K562 (cell line): Measurements from ENCODE around the gene P2RX5. TPM values are rescaled to one million over a fixed set of nuclear protein-coding genes. Genes with fewer than 3 reads are reported as not detected.

Experiments
- ATAC-seq: fragments of 200-7000 bp; cut with Tn5 transposase; 3 replicates; pipeline ENCODE4 v1.9.1; 2020; ENCODE audit warnings: moderate library complexity
- BruUV-seq: library from RNA; stranded (reverse); fragments of 400-500 nt; replicated peaks from 2 replicates; lab custom pipeline; 2021; lab: Mats Ljungman, UMichigan
- CTCF ChIA-PET: fragments of 300-600 bp; formaldehyde crosslinking; extraction: SDS; loops from one replicate; lab custom pipeline; 2021; ENCODE audit warnings: low intra/inter-chr PET ratio; lab: Yijun Ruan, JAX
- POLR2A ChIA-PET: fragments of 300-600, 350-650 bp; sonication (Branson Sonifier 250); formaldehyde crosslinking; extraction: SDS; loops from one replicate; lab custom pipeline; 2021; ENCODE audit warnings: antibody characterized with exemption, inconsistent platforms; lab: Yijun Ruan, JAX
- DNase-seq, 4 experiments: peaks; one replicate each; pipeline versions ENCODE4 v3.0.0 to v3.0.0-alpha.2; 2011 to 2018; ENCODE audit warnings: low spot score in 3 of 4, mixed read lengths in 3 of 4; ENCODE audit errors: extremely low read depth in 1 of 4
- FAIRE-seq: peaks from 2 replicates; lab custom pipeline; 2011; peaks lifted over from hg19 to GRCh38; lab: Jason Lieb, UNC
- H2AFZ ChIP-seq: 2 replicates; pipeline ENCODE4 v1.6.0; 2011; ENCODE audit warnings: low read depth, low read length, control low read depth, inconsistent platforms
- H3K27ac ChIP-seq: fragments of 200-600 bp; 3 replicates; pipeline ENCODE4 v1.8.0; 2011; ENCODE audit warnings: low read depth, mild to moderate bottlenecking, control low read depth, inconsistent platforms, low read length, moderate library complexity, mixed read lengths; ENCODE audit errors: extremely low read depth
- H3K27me3 ChIP-seq, 2 experiments: fragments of 300-600 bp in 1 of 2; 2 replicates in 1 of 2; 3 replicates in 1 of 2; pipeline versions ENCODE4 v1.6.0 to v1.8.0; 2011; ENCODE audit warnings: inconsistent platforms in 2 of 2, low read length in 2 of 2, mild to moderate bottlenecking in 1 of 2, mixed read lengths in 1 of 2, moderate library complexity in 1 of 2; ENCODE audit not compliant: control insufficient read depth in 2 of 2, insufficient read depth in 2 of 2
- H3K36me3 ChIP-seq: fragments of 300-600 bp; 3 replicates; pipeline ENCODE4 v1.8.0; 2011; ENCODE audit warnings: mild to moderate bottlenecking, low read length, inconsistent platforms; ENCODE audit not compliant: control insufficient read depth, insufficient read depth
- H3K4me1 ChIP-seq, 2 experiments: fragments of 200-600 bp in 1 of 2; replicated peaks in 1 of 2; 2 replicates in 1 of 2; 3 replicates in 1 of 2; pipeline versions ENCODE4 v1.5.1 to v1.8.0; 2011; ENCODE audit warnings: inconsistent platforms in 2 of 2, low read length in 2 of 2, mild to moderate bottlenecking in 1 of 2, mixed read lengths in 1 of 2, moderate library complexity in 1 of 2; ENCODE audit not compliant: control insufficient read depth in 2 of 2, insufficient read depth in 2 of 2
- H3K4me2 ChIP-seq: 2 replicates; pipeline ENCODE4 v1.6.1; 2011; ENCODE audit warnings: low read length, control low read depth, inconsistent platforms, mixed read lengths; ENCODE audit not compliant: insufficient read depth
- H3K4me3 ChIP-seq: fragments of 200-600 bp; sonication (generic), shearing (Covaris generic); 2 replicates; pipeline ENCODE4 v1.5.1; 2016; ENCODE audit warnings: control low read depth, inconsistent platforms
- H3K79me2 ChIP-seq: fragments of 200-600 bp; 3 replicates; pipeline ENCODE4 v1.8.0; 2011; ENCODE audit warnings: low read length, inconsistent platforms; ENCODE audit not compliant: control insufficient read depth, insufficient read depth
- H3K9ac ChIP-seq, 2 experiments: 2 replicates each; pipeline versions ENCODE4 v1.6.0 to v1.6.1; 2011; ENCODE audit warnings: low read depth in 2 of 2, low read length in 2 of 2, control low read depth in 1 of 2, inconsistent platforms in 1 of 2, mild to moderate bottlenecking in 1 of 2, mixed read lengths in 1 of 2; ENCODE audit not compliant: insufficient read depth in 1 of 2
- H3K9me1 ChIP-seq: one replicate; pipeline ENCODE4 v1.6.0; 2011; ENCODE audit warnings: inconsistent platforms, mild to moderate bottlenecking, low read length, moderate library complexity; ENCODE audit not compliant: control insufficient read depth, insufficient read depth
- H3K9me3 ChIP-seq: replicated peaks from 2 replicates; pipeline ENCODE4 v1.5.1; 2011; ENCODE audit warnings: low read depth, low read length, inconsistent platforms; ENCODE audit not compliant: control insufficient read depth, insufficient read depth
- H4K20me1 ChIP-seq: replicated peaks from 2 replicates; pipeline ENCODE4 v1.6.1; 2011; ENCODE audit warnings: low read length, inconsistent platforms, mixed read lengths; ENCODE audit not compliant: control insufficient read depth, insufficient read depth
- BRD4 ChIP-seq: fragments of 200-600 bp; sonication (generic); IDR thresholded peaks from 2 replicates; pipeline ENCODE4 v1.6.1; 2017; ENCODE audit warnings: inconsistent platforms
- FOXM1 ChIP-seq, 2 experiments: fragments of 450-650 bp in 1 of 2; sonication (generic) in 1 of 2; formaldehyde crosslinking in 1 of 2; IDR thresholded peaks; 2 replicates each; pipeline versions ENCODE4 v1.6.1 to v1.9.0; 2017 to 2022; ENCODE audit warnings: low read depth in 2 of 2, mild to moderate bottlenecking in 2 of 2, missing genetic modification reagents in 1 of 2, moderate library complexity in 1 of 2
- GABPB2 ChIP-seq: fragments of 250-450 bp; sonication (Bioruptor Pico); conservative IDR thresholded peaks from 2 replicates; pipeline ENCODE4 v1.5.1; 2021; ENCODE audit warnings: mild to moderate bottlenecking
- MAX ChIP-seq: sonication (generic); formaldehyde crosslinking; IDR thresholded peaks from 2 replicates; pipeline ENCODE4 v1.9.0; 2022; ENCODE audit warnings: mild to moderate bottlenecking, missing genetic modification reagents
- MEF2A ChIP-seq: IDR thresholded peaks from 2 replicates; pipeline ENCODE4 v1.6.1; 2011; ENCODE audit warnings: low read depth, mild to moderate bottlenecking, low read length, moderate library complexity; ENCODE audit not compliant: control insufficient read depth
- MITF ChIP-seq: IDR thresholded peaks from 2 replicates; pipeline ENCODE4 v1.6.1; 2014; ENCODE audit warnings: antibody characterized with exemption
- MLX ChIP-seq, 2 experiments: fragments of 450-650 bp in 1 of 2; sonication (generic) in 1 of 2; formaldehyde crosslinking; conservative IDR thresholded peaks; 2 replicates each; pipeline versions ENCODE4 v1.4.0 to v1.8.1; 2020 to 2022; ENCODE audit warnings: mild to moderate bottlenecking in 1 of 2, missing genetic modification reagents in 1 of 2
- MYC ChIP-seq, 2 experiments: fragments of 250-450 bp in 1 of 2; sonication (Bioruptor Pico) in 1 of 2; IDR thresholded peaks; 2 replicates each; pipeline versions ENCODE4 v1.5.1 to v1.6.1; 2012 to 2021; ENCODE audit warnings: low read depth in 2 of 2, borderline replicate concordance in 1 of 2, improper control_type of control experiment in 1 of 2, low read length in 1 of 2, mild to moderate bottlenecking in 1 of 2, moderate library complexity in 1 of 2
- NCOA1 ChIP-seq: fragments of 450-650 bp; IDR thresholded peaks from 2 replicates; pipeline ENCODE4 v1.6.1; 2016; ENCODE audit warnings: low read depth
- PCBP2 ChIP-seq: fragments of 200-400 bp; formaldehyde crosslinking; IDR thresholded peaks from 2 replicates; pipeline ENCODE4 v1.6.1; 2018; ENCODE audit warnings: low read length, low read depth, mild to moderate bottlenecking, moderate library complexity; ENCODE audit not compliant: poor library complexity, severe bottlenecking
- SRSF7 ChIP-seq: fragments of 200-400 bp; formaldehyde crosslinking; optimal IDR thresholded peaks from 2 replicates; pipeline ENCODE3; 2017; ENCODE audit warnings: mild to moderate bottlenecking, low read depth, low read length
- SUPT5H ChIP-seq: fragments of 450-650 bp; IDR thresholded peaks from 2 replicates; pipeline ENCODE4 v1.6.1; 2016
- U2AF2 ChIP-seq: fragments of 200-400 bp; formaldehyde crosslinking; optimal IDR thresholded peaks from 2 replicates; pipeline ENCODE3; 2017; ENCODE audit warnings: low read depth, mild to moderate bottlenecking, low read length
- USF1 ChIP-seq: sonication (generic); formaldehyde crosslinking; IDR thresholded peaks from 2 replicates; pipeline ENCODE4 v1.9.0; 2022; ENCODE audit warnings: mild to moderate bottlenecking, missing genetic modification reagents
- ZNF124 ChIP-seq: sonication (generic); formaldehyde crosslinking; IDR thresholded peaks from 2 replicates; pipeline ENCODE4 v1.8.1; 2022; ENCODE audit warnings: missing genetic modification reagents
- ZNF764 ChIP-seq: fragments of 250-450 bp; sonication (Bioruptor Pico); IDR thresholded peaks from 2 replicates; pipeline ENCODE4 v1.4.0; 2020; ENCODE audit warnings: low read depth, mild to moderate bottlenecking, moderate library complexity
- ZNF785 ChIP-seq: fragments of 250-450 bp; sonication (Bioruptor Pico); IDR thresholded peaks from 2 replicates; pipeline ENCODE4 v1.4.0; 2020; ENCODE audit warnings: mild to moderate bottlenecking
- WGBS: fragments of 100-300 bp; shearing (Covaris generic); methylation state at CpG from one replicate; pipeline ENCODE4 v1.1.6; 2016; ENCODE audit warnings: low coverage, mixed read lengths; ENCODE audit not compliant: insufficient coverage; ENCODE audit errors: missing lambda C conversion rate; 5-methylcytosine and 5-hydroxymethylcytosine counted together
- in situ Hi-C: fragments of 300-500 bp; cut with MboI; formaldehyde crosslinking; loops from 4 replicates; pipeline ENCODE4 v1.15.0; 2018; ENCODE audit warnings: inconsistent platforms, mixed read lengths
- intact Hi-C: fragments of 100-400 bp; cut with micrococcal nuclease; formaldehyde crosslinking; loops from 2 replicates; pipeline ENCODE4 v1.14.2; 2022
- polyA plus RNA-seq, 8 experiments: library from polyadenylated mRNA; depleted of rRNA in 4 of 8; stranded (reverse) in 5 of 8; unstranded in 3 of 8; fragments of >200 nt; fragmentation: Nextera tagmentation in 2 of 8; fragmentation: Illumina TruSeq in 1 of 8; extraction: Ambion mirVana in 2 of 8; extraction: Trizol in 1 of 8; gene quantifications; 2 replicates each; pipeline versions ENCODE4 v1.2.1 to v1.2.3, GENCODE V29; 2011 to 2014; ENCODE audit warnings: inconsistent platforms in 1 of 8, missing spikeins in 1 of 8
- total RNA-seq, 7 experiments: library from RNA; depleted of rRNA in 6 of 7; stranded (reverse); fragments of >200 nt in 6 of 7; fragmentation: Illumina TruSeq in 2 of 7; extraction: Trizol in 2 of 7; gene quantifications; 2 replicates each; pipeline versions ENCODE4 v1.2.1 to v1.2.3, GENCODE V29; 2011 to 2021; ENCODE audit warnings: low replicate concordance in 1 of 7
- TF ChIP-seq, protein P1 (sequence below): fragments of 250-450 bp; sonication (Bioruptor Pico); IDR thresholded peaks from 2 replicates; pipeline ENCODE4 v1.5.0; 2022; ENCODE audit warnings: mild to moderate bottlenecking

P2RX5 gene
- total and polyA plus RNA-seq, 9 of the 15 experiments (the other 6 are each of a cell fraction or from before 2014, with no cell fraction given), result 0.31 to 4.0 (median 1.3) TPM

- H3K4me3 ChIP-seq, result no peak overlapping the region
- in situ Hi-C loops, result no loop called here
- no peak for TF ChIP-seq BRD4
- no peak for TF ChIP-seq PCBP2
- TF ChIP-seq MITF, result no peak
- TF ChIP-seq MLX (CRISPR knock-in tag; conservative IDR thresholded peaks at IDR 0.05), result no peak
- no peak for TF ChIP-seq FOXM1 (IDR thresholded peaks at IDR 0.05; ENCODE audit: low read depth)
- no peak for TF ChIP-seq FOXM1 (CRISPR knock-in tag; IDR thresholded peaks at IDR 0.05; ENCODE audit: low read depth)
- TF ChIP-seq U2AF2, result no peak
- no peak for TF ChIP-seq ZNF124 (CRISPR knock-in tag)
- no peak for TF ChIP-seq SUPT5H
- TF ChIP-seq MAX (CRISPR knock-in tag), result no peak
- TF ChIP-seq SRSF7, result no peak
- TF ChIP-seq USF1, result no peak
- TF ChIP-seq, protein P1, sequence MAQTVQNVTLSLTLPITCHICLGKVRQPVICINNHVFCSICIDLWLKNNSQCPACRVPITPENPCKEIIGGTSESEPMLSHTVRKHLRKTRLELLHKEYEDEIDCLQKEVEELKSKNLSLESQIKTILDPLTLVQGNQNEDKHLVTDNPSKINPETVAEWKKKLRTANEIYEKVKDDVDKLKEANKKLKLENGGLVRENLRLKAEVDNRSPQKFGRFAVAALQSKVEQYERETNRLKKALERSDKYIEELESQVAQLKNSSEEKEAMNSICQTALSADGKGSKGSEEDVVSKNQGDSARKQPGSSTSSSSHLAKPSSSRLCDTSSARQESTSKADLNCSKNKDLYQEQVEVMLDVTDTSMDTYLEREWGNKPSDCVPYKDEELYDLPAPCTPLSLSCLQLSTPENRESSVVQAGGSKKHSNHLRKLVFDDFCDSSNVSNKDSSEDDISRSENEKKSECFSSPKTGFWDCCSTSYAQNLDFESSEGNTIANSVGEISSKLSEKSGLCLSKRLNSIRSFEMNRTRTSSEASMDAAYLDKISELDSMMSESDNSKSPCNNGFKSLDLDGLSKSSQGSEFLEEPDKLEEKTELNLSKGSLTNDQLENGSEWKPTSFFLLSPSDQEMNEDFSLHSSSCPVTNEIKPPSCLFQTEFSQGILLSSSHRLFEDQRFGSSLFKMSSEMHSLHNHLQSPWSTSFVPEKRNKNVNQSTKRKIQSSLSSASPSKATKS (CRISPR knock-in tag), result no peak
- no peak for TF ChIP-seq ZNF764 (CRISPR knock-in tag)
- no peak for TF ChIP-seq ZNF785
- TF ChIP-seq MYC (IDR thresholded peaks at IDR 0.05; ENCODE audit: low read depth, low read length), result no peak
- no peak for TF ChIP-seq MYC (CRISPR knock-in tag; IDR thresholded peaks at IDR 0.05; ENCODE audit: borderline replicate concordance, low read depth)
- TF ChIP-seq NCOA1, result no peak
- no peak for TF ChIP-seq MEF2A
- TF ChIP-seq GABPB2 (CRISPR knock-in tag), result no peak
These were observed 39.6 kb downstream of the P2RX5 start for GRCh38 chr17:3656353-3656752.

More at GRCh38 chr17:3656353-3656752, 39.6 kb downstream of the P2RX5 start:
- Histone ChIP-seq H3K4me2 (no peak overlapping the region), H3K79me2 (no peaks in the 10 kb centered on the region), H3K27ac (no peak overlapping the region), H3K36me3 (no peaks in the 10 kb centered on the region), H3K4me1 (peaks cover 0 to 30% of the 10 kb centered on the region in 2 experiments; a peak in 2 of 5 replicates), H4K20me1 (no peaks in the 10 kb centered on the region), H2AFZ (no peak overlapping the region), H3K9ac (no peak overlapping the region), H3K9me1 (no peaks in the 10 kb centered on the region), H3K9me3 (no peaks in the 10 kb centered on the region), H3K27me3 (no peaks in the 10 kb centered on the region)
- no peak for DNase-seq
- BruUV-seq, result no TSS peak
- POLR2A ChIA-PET, result interaction anchor here (0.6 kb wide), 1 partner anchor 16 kb away, joined by 3 read pairs; no protein-coding TSS in a partner anchor
- 95% methylated on average over 6 of the region's 16 CpGs for WGBS
- FAIRE-seq, result no peak
- no peak for ATAC-seq
- intact Hi-C loops, result no loop called here
- CTCF ChIA-PET, result no interaction called here
